Hematopoietic multipotent progenitor cell treated with erythropoietin and hydrocortisone succinate and interleukin-3 and kit ligand, for 4 days (in vitro differentiated cells): ENCODE results near the gene CRCP.

ENCODE experiments used
- DNase-seq: peaks from one replicate; pipeline ENCODE4 v3.0.0-alpha.2; 2015

CRCP gene

GRCh38 chr7:66198469-66198868 is 83.8 kb downstream of the CRCP start:
- DNase-seq = no peak

- DNase-seq = no peak
These were observed 84.3 kb downstream of the CRCP start for GRCh38 chr7:66198956-66199355.

- peak; percentile 30 for DNase-seq
These were observed 87.8 kb downstream of the CRCP start for GRCh38 chr7:66202441-66202840.
